HL-60 (cell line): ENCODE measurements around the gene BCAR3.

Experiments
- GABPA ChIP-seq: IDR thresholded peaks from 2 replicates; pipeline ENCODE4 v1.6.1; 2012; ENCODE audit warnings: low read depth
- POLR2AphosphoS5 ChIP-seq: IDR thresholded peaks from 2 replicates; pipeline ENCODE4 v1.6.1; 2012; ENCODE audit warnings: low read depth
- REST ChIP-seq: IDR thresholded peaks from 2 replicates; pipeline ENCODE4 v1.6.1; 2012; ENCODE audit warnings: low read depth; ENCODE audit not compliant: insufficient replicate concordance
- TF ChIP-seq, protein P1 (sequence below): IDR thresholded peaks from one replicate; pipeline ENCODE4 v1.5.1; 2011; ENCODE audit warnings: low read length, control low read depth, inconsistent platforms; ENCODE audit not compliant: insufficient read depth

- TF ChIP-seq, protein P1, sequence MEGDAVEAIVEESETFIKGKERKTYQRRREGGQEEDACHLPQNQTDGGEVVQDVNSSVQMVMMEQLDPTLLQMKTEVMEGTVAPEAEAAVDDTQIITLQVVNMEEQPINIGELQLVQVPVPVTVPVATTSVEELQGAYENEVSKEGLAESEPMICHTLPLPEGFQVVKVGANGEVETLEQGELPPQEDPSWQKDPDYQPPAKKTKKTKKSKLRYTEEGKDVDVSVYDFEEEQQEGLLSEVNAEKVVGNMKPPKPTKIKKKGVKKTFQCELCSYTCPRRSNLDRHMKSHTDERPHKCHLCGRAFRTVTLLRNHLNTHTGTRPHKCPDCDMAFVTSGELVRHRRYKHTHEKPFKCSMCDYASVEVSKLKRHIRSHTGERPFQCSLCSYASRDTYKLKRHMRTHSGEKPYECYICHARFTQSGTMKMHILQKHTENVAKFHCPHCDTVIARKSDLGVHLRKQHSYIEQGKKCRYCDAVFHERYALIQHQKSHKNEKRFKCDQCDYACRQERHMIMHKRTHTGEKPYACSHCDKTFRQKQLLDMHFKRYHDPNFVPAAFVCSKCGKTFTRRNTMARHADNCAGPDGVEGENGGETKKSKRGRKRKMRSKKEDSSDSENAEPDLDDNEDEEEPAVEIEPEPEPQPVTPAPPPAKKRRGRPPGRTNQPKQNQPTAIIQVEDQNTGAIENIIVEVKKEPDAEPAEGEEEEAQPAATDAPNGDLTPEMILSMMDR = no peak
- no peak for TF ChIP-seq GABPA
- TF ChIP-seq POLR2AphosphoS5 = no peak
- no peak for TF ChIP-seq REST
Observed at GRCh38 chr1:93698329-93699048, 16.9 kb upstream of the BCAR3 start.
